ENCODE data around the gene BPI.
"Not testable (repeated sequence)": the region's sequence is repeated elsewhere in the genome, so short reads cannot be mapped to it uniquely, and the experiment has no call there.

BPI gene

GRCh38 chr20:38306379-38306778 lies 2.4 kb downstream of the BPI start:
- no peak for DNase-seq

GRCh38 chr20:38307371-38308046 lies 3.6 kb downstream of the BPI start:
- no peak for DNase-seq

GRCh38 chr20:38308047-38308438 lies 4.1 kb downstream of the BPI start:
- no peak for DNase-seq

GRCh38 chr20:38308447-38308846 lies 4.5 kb downstream of the BPI start:
- DNase-seq = no peak

- no peak for DNase-seq
Observed at GRCh38 chr20:38311091-38311490, 7.1 kb downstream of the BPI start.

GRCh38 chr20:38311491-38311890 lies 7.5 kb downstream of the BPI start:
- no peak for DNase-seq

GRCh38 chr20:38313676-38314075 lies 9.7 kb downstream of the BPI start:
- no peak for DNase-seq

- not testable (repeated sequence) for DNase-seq
Observed at GRCh38 chr20:38314350-38314749, 10.4 kb downstream of the BPI start.

- no peak for DNase-seq
Observed at GRCh38 chr20:38315290-38315966, 11.5 kb downstream of the BPI start.

GRCh38 chr20:38316341-38316740 lies 12.4 kb downstream of the BPI start:
- DNase-seq = no peak

GRCh38 chr20:38317422-38317821 lies 13.5 kb downstream of the BPI start:
- DNase-seq = no peak

GRCh38 chr20:38320221-38320620 lies 16.3 kb downstream of the BPI start:
- no peak for DNase-seq

- no peak for DNase-seq
Observed at GRCh38 chr20:38321959-38322598, 18.1 kb downstream of the BPI start.

GRCh38 chr20:38324159-38324558 lies 20.2 kb downstream of the BPI start:
- no peak for DNase-seq

GRCh38 chr20:38325167-38325566 lies 21.2 kb downstream of the BPI start:
- DNase-seq = no peak

GRCh38 chr20:38325905-38326304 lies 21.9 kb downstream of the BPI start:
- no peak for DNase-seq

GRCh38 chr20:38326309-38326708 lies 22.4 kb downstream of the BPI start:
- no peak for DNase-seq

GRCh38 chr20:38330638-38331037 lies 26.7 kb downstream of the BPI start:
- no peak for DNase-seq

GRCh38 chr20:38331245-38331644 lies 27.3 kb downstream of the BPI start:
- no peak for DNase-seq

- DNase-seq = no peak
Observed at GRCh38 chr20:38331814-38332213, 27.9 kb downstream of the BPI start.

- DNase-seq = no peak
Observed at GRCh38 chr20:38334016-38334415, 30.1 kb downstream of the BPI start.

GRCh38 chr20:38336726-38337125 lies 32.8 kb downstream of the BPI start:
- no peak for DNase-seq

GRCh38 chr20:38337561-38338140 lies 33.7 kb downstream of the BPI start:
- DNase-seq = peak; percentile 66
